UCSD-AML1 (cell line): ENCODE data around the gene GCNT1.
"Not testable (repeated sequence)": the region's sequence is repeated elsewhere in the genome, so short reads cannot be mapped to it uniquely, and the experiment has no call there.

Experiments
- DNase-seq: peaks from one replicate; lab custom pipeline; 2025; ENCODE audit not compliant: unreplicated experiment; lab: John Stamatoyannopoulos, UW

Gene GCNT1

GRCh38 chr9:76458903-76459693 is at the start of gene GCNT1:
TSS of gene GCNT1 (plus strand) at chr9:76459182. CDS start at chr9:76502382, 43,200 bp downstream.
- DNase-seq: peak; percentile 94

GRCh38 chr9:76412638-76413037 is 46.3 kb upstream of the GCNT1 start:
- no peak for DNase-seq

GRCh38 chr9:76413658-76414057 is 45.3 kb upstream of the GCNT1 start:
- DNase-seq: no peak

- DNase-seq: no peak
These were observed 44.3 kb upstream of the GCNT1 start for GRCh38 chr9:76414661-76415060.

GRCh38 chr9:76415154-76415553 is 43.8 kb upstream of the GCNT1 start:
- no peak for DNase-seq

GRCh38 chr9:76415731-76416130 is 43.3 kb upstream of the GCNT1 start:
- DNase-seq: no peak

- no peak for DNase-seq
These were observed 41.6 kb upstream of the GCNT1 start for GRCh38 chr9:76417394-76417793.

- DNase-seq: no peak
These were observed 39.1 kb upstream of the GCNT1 start for GRCh38 chr9:76419782-76420380.

- DNase-seq: no peak
These were observed 35.5 kb upstream of the GCNT1 start for GRCh38 chr9:76423216-76424177.

- DNase-seq: no peak
These were observed 34.5 kb upstream of the GCNT1 start for GRCh38 chr9:76424491-76424890.

- no peak for DNase-seq
These were observed 33.1 kb upstream of the GCNT1 start for GRCh38 chr9:76425677-76426453.

GRCh38 chr9:76426807-76427419 is 32.1 kb upstream of the GCNT1 start:
- no peak for DNase-seq

- DNase-seq: no peak
These were observed 27.4 kb upstream of the GCNT1 start for GRCh38 chr9:76431601-76432000.

GRCh38 chr9:76433406-76433805 is 25.6 kb upstream of the GCNT1 start:
- no peak for DNase-seq

GRCh38 chr9:76433836-76434235 is 25.1 kb upstream of the GCNT1 start:
- DNase-seq: no peak

- not testable (repeated sequence) for DNase-seq
These were observed 24.1 kb upstream of the GCNT1 start for GRCh38 chr9:76434897-76435296.

- not testable (repeated sequence) for DNase-seq
These were observed 21.8 kb upstream of the GCNT1 start for GRCh38 chr9:76437017-76437699.

- no peak for DNase-seq
These were observed 20.0 kb upstream of the GCNT1 start for GRCh38 chr9:76438841-76439588.
